ENCODE measurements around the gene TNRC6B.

- TF ChIP-seq POLR2AphosphoS5 (IDR thresholded peaks at IDR 0.05; ENCODE audit: low read depth), result no peak
- no peak for TF ChIP-seq CTCF (IDR thresholded peaks at IDR 0.05; ENCODE audit: insufficient read depth, low read length)
Observed at GRCh38 chr22:40265783-40266182, 88.1 kb downstream of the TNRC6B start.

All from HL-60 (cell line).